HG02642 (cell line): ENCODE measurements around the gene CEP70.
"Not testable (repeated sequence)": the region's sequence is repeated elsewhere in the genome, so short reads cannot be mapped to it uniquely, and the experiment has no call there.

Experiments
- ATAC-seq: cut with Tn5 transposase; IDR thresholded peaks from one replicate; pipeline ENCODE4 v1.9.1; 2021; ENCODE audit warnings: mild to moderate bottlenecking; ENCODE audit not compliant: unreplicated experiment, poor library complexity

Gene CEP70

GRCh38 chr3:138594935-138595610 is 1.0 kb upstream of the CEP70 start:
- ATAC-seq: no peak

- ATAC-seq: no peak
Measured at GRCh38 chr3:138593488-138594149, 441 bp downstream of the CEP70 start.

GRCh38 chr3:138591392-138591791 is 2.7 kb downstream of the CEP70 start:
- no peak for ATAC-seq

GRCh38 chr3:138588445-138588844 is 5.6 kb downstream of the CEP70 start:
- no peak for ATAC-seq

- ATAC-seq: no peak
Measured at GRCh38 chr3:138587374-138587773, 6.7 kb downstream of the CEP70 start.

- no peak for ATAC-seq
Measured at GRCh38 chr3:138578961-138579574, 15.0 kb downstream of the CEP70 start.

GRCh38 chr3:138578141-138578540 is 15.9 kb downstream of the CEP70 start:
- peak; percentile 92 for ATAC-seq

GRCh38 chr3:138573138-138573537 is 20.9 kb downstream of the CEP70 start:
- ATAC-seq: no peak

- not testable (repeated sequence) for ATAC-seq
Measured at GRCh38 chr3:138569624-138570023, 24.4 kb downstream of the CEP70 start.

GRCh38 chr3:138569090-138569489 is 25.0 kb downstream of the CEP70 start:
- ATAC-seq: no peak

- ATAC-seq: no peak
Measured at GRCh38 chr3:138567403-138567802, 26.7 kb downstream of the CEP70 start.

- not testable (repeated sequence) for ATAC-seq
Measured at GRCh38 chr3:138566293-138566692, 27.8 kb downstream of the CEP70 start.

- ATAC-seq: not testable (repeated sequence)
Measured at GRCh38 chr3:138562902-138563301, 31.2 kb downstream of the CEP70 start.

GRCh38 chr3:138560501-138560900 is 33.6 kb downstream of the CEP70 start:
- ATAC-seq: no peak

GRCh38 chr3:138559134-138559533 is 34.9 kb downstream of the CEP70 start:
- no peak for ATAC-seq

GRCh38 chr3:138554775-138555174 is 39.3 kb downstream of the CEP70 start:
- not testable (repeated sequence) for ATAC-seq

- not testable (repeated sequence) for ATAC-seq
Measured at GRCh38 chr3:138550958-138551357, 43.1 kb downstream of the CEP70 start.

- no peak for ATAC-seq
Measured at GRCh38 chr3:138549179-138549977, 44.7 kb downstream of the CEP70 start.

- no peak for ATAC-seq
Measured at GRCh38 chr3:138547342-138547975, 46.6 kb downstream of the CEP70 start.

- no peak for ATAC-seq
Measured at GRCh38 chr3:138544546-138544945, 49.5 kb downstream of the CEP70 start.
